DMS153 treated with DMSO at 0.1 percent for 48 hours (cell line): Measurements from ENCODE around the gene ATP2B1.

Experiments used
- DNase-seq: peaks from one replicate; lab custom pipeline; 2025; ENCODE audit not compliant: unreplicated experiment; lab: John Stamatoyannopoulos, UW

Gene ATP2B1

DNA sequence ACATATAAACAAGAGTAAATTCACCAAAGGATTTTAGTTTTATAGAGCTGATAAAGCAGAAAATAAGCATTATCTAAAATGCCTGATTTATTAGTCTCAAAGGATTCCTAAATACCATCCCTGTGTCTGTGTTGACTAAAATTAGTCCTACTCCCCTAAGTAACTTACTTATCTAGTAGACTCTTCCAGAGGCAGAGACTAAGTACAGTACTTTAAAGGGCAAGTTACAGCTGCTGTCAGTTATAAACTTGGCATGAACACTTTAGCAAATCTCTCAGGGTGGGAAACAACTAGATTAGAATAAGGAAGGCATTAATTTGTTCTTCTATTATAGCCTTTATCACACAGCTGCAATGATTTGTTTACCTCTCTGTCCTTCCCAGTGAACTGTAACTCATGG, 46.0 kb downstream of the ATP2B1 start:
- DNase-seq: no peak

DNA sequence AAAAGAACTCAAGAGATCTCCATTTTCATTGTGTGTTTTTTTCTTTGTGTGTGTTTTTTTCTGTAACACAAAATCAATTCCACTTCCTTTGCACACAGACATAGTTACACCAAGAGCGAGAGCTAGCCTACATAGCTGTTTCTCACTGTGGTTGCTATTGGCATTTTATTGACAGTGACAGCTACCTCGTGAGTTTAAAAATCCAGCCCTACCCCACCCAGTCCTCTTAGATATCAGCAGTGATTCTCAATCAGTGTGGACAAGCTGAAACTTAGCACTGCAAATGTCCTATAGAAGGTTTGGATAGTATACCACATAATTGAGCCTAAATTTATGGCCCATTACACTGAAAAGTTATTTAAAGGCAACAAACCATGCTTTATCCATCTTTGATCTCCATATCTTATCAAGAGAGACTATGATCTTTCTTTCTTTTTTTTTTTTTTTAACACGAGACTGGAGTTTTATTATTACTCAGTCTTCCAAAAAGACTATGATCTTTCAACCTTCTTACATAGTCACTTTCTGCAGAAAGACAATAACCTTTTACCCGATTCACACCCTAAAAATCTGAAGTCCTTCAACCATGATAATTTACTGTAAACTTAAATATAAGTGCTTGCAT, 46.8 kb downstream of the ATP2B1 start:
- no peak for DNase-seq

DNA sequence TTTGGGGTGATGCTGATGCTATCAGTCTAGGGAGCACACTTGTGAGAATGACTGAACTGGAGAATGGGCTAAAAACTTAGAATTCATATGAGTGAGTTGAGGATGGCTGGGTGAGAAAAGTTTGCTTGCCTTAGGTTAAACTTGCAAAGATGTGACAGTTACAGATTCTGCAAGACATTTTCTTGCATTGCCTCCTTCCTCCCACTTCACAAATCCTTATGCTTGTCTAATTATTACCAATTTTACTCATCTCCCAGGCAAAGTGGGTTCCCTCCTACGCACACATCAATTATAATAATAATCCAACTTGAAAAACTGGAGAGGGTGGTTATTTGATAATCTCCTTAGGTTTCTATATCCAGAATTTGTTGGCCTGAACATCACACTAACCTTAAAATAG, 50.9 kb downstream of the ATP2B1 start:
- no peak for DNase-seq

DNA sequence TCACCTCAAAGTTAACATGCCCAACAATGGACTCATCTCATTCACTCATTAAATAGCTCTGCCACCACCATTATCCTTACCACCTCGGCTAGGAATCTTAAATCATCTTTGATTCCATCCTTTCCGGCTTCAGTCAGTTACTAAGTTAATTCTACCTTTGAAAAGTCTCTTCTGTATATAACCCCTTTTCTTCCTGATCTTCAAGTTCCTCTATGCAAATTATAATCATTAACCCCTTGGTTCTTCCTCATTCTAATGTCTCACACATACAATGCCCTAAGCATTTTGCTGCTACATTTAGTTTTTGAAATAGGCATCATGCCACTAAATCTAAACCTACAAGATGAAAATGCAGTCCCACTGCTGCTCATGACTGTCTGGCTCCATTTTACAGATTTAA, 51.6 kb downstream of the ATP2B1 start:
- no peak for DNase-seq

DNA sequence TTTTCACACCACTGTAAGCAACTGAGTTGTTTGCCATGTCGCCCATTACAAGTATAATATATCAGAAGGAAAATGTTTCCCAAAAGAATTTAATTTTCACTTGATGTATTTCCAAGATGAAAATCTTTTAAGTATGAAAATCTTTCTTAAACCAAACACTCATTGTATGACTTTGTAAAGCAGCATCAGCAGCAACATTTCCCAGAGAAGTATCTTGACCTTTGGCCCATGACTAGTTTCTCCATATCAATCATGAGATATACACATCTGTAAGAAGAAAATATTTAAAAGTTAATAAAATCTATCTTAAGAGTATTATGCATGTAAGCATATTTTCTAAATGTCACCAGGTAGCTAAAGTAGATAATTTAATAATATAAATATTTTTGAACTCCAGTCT, 52.8 kb downstream of the ATP2B1 start:
- no peak for DNase-seq

DNA sequence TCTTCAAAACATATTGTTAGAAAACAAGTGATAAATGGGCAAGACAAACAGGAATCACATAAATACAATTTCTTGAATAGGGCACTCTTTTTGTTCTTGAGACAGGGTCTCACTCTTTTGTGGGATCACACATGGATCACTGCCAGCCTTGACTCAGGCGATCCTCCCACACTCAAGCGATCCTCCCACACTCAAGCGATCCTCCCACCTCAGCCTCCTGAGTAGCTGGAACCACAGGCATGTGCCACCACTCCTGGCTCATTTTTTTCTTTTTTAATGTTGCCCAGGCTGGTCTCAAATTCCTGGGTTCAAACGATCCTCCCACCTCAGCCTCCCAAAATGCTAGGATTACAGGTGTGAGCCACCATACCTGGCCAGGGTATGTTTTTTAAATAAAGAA, 57.4 kb downstream of the ATP2B1 start:
- no peak for DNase-seq

DNA sequence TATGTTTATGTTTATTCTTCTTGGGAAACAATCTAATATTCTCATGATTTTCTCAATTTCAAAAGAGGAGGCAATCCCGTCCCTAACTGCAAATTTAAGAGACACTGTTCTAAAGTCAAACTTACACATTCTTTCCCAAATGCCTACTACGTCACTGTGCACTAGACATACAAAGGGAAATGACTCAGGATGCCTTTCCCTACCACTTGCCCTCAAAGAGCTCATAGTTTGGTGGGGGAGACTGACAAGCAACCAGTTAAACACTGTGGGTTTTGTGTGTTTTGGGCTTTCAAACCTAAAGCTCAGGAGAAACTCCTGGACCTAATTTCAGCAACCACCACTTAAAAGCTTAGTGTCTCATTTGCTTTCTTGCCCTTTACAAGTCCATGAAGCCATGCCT, 58.4 kb downstream of the ATP2B1 start:
- DNase-seq: no peak

DNA sequence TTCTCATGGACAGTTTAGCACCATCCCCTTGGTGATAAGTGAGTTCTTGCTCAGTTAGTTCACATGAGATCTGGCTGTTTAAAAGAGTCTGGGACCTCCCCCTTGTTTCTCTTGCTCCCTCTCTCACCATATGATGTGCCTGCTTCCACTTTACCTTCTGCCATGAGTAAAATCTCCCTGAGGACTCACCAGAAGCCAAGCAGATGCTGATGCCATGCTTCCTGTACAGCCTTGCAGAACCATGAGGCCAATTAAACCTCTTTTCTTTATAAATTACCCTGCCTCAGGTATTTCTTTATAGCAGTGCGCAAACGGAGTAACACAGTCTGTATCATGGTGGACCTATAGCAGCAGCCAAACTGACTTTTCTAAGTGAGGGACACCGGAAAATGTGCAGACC, 58.8 kb downstream of the ATP2B1 start:
- DNase-seq: no peak

DNA sequence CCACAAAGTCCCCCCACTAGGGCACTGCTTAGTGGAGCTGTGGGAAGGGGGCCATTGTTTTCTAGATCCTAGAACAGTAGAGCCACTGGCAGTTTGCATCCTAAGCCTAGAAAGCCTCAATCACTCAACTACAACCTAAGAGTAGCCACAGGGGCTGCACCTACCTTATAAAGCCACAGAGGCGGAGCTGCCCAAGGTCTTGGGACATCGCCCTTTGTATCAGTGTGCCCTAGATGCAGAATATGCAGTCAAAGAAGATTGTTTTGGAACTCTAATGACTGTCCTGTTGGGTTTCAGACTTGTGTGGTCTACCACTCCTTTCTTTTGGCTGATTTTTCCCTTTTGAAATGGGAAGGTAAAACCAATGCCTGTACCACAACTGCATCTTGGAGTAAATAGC, 59.5 kb downstream of the ATP2B1 start:
- no peak for DNase-seq

DNA sequence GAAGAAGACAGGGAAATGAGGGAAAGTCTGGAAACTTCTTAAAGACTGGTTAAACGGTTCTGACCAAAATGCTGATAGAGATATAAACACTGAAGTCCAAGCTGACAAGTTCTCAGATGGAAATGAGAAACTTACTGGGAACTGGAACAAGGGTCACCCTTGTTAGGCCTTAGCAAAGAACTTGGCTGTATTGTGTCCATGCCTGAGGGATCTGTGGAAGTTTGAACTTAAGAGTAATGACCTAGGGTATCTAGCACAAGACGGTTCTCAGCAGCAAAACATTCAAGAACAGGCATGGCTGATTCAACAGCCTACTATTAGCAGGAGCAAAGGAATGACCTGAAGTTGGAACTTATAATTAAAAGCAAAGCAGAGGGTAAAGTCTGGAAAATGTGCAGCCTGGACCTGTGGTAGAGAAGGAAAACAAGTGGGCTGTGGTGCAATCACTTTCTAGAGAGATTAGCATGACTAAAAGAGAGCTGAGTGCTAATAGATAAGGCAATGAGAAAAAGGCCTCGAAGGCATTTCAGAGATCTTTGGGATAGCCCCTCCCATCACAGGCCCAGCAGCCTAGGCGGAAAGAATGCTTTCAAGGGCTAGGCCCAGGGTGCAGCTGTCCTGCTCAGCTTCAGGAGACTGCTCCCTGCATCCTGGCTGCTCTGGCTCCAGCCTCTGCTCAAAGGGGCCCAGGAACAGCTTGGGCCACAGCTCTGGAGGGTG, 60.3 kb downstream of the ATP2B1 start:
- no peak for DNase-seq

DNA sequence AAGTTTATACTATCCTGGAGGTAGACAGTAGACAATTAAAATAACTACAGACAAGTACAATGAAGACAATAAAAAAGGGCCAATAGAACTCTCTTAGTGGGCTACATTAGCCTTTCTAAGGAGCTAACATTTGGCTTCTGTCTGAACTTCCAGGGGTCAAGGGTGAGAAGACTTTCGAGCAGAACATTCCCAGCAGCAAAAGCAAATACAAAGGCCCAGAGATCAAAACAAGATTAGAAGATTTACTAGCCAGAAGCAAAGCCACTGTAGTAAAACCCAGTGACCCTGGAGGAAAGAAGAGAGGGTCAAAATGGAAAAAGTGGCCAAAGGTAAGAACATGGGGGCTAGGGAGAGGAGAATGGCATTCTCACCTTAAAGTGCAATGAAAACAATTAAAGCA, 63.2 kb downstream of the ATP2B1 start:
- no peak for DNase-seq

DNA sequence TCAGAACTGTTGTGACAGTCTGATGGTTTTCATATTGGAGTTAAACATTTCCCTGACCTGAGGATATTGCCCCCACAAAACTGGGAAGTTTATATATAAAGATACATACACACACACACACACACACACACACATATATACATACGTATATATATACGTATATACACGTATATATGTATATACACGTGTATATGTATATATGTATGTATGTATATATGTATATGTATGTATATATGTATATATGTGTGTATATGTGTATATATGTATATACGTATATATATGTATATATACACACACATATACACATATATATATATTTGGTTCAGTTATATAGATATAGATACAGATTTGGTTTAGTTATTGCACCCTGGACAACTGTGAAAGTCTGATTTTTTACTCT, 65.7 kb downstream of the ATP2B1 start:
- no peak for DNase-seq

DNA sequence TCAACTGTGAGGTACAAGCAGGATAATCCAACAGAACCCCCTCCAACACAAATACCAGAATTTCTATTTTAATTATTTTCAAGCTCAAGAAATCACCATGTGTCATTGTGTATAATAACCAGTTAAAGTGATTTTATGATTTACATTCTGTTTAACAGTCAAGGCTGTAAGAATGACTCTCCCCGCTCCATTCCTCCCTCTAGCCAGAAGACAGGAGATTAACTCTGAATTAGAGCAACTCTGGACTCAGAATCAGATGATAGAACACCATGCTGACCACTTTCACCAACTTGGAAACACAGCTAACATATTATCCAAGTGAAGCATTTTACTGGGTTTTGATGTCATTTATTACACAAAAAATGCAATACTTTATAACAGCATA, 71.9 kb downstream of the ATP2B1 start:
- DNase-seq: no peak

DNA sequence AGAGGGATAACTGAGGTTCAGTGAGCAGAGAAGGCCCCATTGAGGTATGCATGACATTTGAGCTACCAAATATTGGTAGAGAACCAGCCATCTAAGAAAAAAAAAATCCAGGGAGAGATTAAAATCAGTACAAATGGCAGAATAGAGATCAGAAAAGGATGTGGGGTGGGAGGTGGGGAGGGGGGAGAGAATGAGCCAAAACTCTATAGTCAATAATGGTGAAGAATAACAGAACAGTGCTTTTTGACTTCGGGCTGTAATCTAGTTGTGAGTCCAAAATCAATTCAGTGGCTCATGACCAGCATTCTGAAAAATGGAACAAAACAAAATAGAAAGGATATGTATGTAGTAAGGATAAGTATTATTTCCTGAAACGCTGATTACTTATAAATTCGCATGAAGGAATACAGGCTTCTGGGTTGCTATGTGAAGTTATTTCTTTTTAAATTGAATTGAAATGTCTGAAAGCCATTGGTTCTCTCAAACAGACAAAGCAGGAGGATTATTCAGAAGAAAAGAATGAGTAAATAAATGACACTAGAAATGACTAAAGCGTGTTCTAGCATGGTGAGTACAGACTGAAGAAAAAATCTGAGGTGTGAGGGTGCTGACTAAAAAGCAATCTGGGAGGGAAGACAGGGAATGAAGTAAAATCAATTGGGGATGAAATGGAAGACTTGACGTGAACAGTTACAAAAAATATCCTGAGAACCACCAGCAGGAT, 72.4 kb downstream of the ATP2B1 start:
- DNase-seq: no peak

DNA sequence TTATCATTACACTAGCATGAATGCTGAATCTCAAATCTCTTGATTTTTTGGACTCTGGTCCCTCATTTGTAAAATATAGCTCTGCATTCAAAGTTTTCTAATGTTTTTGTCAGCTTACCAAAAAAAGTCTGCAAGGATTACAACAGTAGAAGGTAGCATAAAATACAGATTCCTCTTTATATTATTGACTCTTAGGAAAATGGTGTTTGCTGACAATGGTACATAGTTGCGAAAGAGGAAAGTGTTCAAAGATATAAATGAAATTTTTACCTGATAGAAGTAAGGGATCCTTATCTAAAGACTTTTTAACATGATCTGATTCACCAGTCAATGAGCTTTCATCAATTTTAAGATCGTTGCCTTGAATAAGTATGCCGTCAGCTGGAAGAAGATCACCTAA, 74.1 kb downstream of the ATP2B1 start:
- DNase-seq: no peak

DNA sequence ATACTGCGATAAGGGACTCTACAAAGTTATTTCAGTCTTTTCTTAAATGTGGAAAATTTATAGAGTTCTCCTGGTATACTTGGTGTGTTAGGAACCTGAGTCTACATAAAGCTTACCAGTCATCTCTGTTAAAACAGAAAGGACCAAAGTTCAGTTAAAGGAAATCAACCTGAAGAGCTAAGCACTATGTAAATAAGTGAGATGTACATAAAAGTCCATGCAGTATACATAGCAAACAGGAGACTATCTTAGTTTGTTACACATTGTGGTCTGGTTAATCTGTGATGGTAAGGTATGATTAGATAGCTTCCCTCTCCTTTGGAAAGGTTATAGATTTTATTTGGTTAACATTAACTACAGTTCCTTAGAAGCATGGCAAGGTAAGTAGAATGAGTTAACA, 75.9 kb downstream of the ATP2B1 start:
- DNase-seq: no peak

DNA sequence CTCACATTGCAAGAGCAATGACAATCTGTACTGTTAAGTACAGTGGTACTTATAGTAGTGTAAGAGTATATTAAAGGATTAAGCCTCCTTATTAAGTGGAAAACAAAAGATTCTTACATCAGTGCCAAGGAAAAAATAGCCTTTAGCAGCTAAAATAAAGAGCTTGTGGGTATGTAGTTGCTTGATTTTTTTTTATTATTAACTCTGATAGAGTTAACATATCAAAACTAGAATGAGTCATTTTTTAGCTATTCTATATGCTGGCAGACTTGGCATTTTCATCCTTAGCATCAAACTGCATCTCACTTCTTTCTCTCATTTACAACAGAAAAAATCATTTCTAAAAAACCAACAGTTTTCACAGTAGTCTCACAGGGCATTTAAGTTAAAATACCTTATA, 86.5 kb downstream of the ATP2B1 start:
- DNase-seq: no peak

DNA sequence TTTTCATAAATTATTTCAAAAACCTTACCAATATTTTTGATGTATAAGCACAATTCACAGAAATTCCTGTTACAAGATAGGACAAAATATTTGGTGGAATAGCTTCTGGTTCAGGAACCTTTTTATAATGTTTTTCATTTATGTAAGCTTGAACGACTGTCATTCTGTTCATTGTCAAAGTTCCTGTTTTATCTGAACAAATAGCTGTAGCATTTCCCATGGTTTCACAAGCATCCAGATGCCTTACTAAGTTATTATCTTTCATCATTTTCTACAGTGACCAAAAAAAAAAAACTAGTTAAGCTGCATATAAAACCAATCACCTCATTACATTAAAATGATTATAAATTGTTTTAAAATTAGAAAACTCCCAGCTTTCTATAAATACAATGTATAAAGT, 87.1 kb downstream of the ATP2B1 start:
- no peak for DNase-seq

DNA sequence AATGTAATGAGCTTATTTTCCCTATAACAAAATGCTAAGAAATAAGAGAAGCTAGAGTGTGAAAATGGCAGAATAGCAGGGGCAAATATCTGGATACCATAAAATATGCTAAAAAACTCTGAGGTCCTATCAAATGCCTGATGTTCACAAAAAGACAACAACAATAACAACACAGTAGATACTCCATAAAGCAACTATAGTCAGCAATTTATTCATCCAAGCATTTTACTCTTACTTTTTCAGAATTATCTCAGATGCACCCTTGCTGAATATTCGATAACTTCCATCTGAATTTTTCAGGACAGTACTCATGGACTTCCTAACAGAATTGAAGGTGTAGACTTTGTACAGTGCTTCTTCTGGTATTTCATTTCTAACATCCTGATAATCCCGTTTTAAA, 88.9 kb downstream of the ATP2B1 start:
- DNase-seq: no peak

DNA sequence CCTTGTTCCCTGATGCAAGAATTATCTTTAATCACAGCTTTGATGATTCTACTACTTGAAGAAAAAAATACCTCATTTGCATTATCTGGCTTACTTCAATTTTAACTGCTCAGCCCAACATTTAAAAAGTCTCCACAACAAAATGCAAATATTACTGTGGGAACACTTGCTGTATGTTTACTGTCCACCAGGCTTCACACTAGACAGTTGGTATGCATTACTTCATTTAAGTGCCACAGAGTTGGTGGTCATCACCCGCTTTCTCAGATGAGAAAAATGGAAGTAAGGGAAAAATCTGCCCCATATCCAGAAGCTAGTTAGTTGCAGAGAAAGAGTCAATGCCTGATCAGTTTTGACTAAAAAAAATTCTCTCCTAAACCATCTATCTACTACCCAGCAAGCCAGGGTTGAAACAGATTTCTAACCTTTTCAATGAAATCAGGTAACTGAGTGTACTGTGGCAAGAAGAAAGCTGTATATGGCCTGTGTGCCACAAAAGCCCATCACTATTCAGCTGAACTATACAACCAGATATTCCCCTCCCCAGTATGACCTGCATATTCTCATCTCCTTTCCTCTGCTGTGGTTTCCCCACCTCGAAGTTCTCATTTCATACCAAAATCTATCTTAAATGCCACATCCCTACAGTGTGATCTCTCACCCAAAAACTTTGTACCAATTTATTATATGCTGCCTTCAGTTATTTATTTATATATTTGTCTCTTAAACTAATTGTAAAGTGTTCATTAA, 90.3 kb downstream of the ATP2B1 start:
- no peak for DNase-seq

DNA sequence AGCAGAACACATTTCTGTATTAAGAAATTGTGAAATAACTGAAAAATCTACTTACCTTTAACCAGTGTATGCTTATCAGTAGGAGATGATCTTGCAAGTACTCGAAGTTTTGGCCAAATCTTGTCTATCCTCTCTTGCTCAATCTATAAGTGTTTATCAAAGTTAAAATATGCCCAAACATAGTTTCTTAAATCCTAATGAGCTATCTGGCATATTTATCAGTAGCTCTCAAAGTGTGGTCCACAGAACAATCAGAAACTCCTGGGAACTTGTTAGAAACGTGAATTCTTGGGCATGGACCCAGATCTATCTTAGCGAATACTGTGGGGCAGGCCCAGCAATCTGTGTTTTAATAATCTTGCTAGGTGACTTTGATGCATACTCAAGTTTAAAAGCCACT, 98.3 kb downstream of the ATP2B1 start:
- no peak for DNase-seq

DNA sequence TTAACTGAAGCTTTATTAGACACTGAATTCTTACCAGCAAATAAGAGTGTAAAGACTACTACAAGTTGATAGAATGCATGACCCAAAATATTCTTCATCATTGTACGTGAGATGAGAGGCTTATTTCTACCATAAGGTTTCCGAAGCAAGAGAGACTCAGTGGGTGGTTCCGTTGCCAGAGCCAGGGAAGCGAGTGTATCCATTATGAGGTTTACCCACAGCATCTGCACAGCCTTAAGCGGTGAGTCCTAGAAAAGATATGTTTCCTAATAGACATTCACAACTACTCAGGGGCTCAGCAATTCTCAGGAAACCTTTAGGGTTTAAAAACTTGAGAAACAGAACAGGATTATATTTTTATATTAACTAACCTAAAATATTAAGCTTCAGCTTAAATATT, 105.0 kb downstream of the ATP2B1 start:
- no peak for DNase-seq
